ENCODE measurements around the gene LHX3. TPM values are rescaled to one million over a fixed set of nuclear protein-coding genes. Genes with fewer than 3 reads are reported as not detected.

LHX3 gene
- total and polyA plus RNA-seq, 4 experiments from 2014 or later, result not detected

GRCh38 chr9:136182850-136183422, 22.0 kb downstream of the LHX3 start:
- ChIA-PET CTCF (ENCODE audit: partially characterized antibody) (no interaction called here), POLR2A (ENCODE audit: partially characterized antibody) (no interaction called here)
- Histone ChIP-seq H3K27me3 (ENCODE audit: insufficient read depth, low read length) (no peaks in the 10 kb centered on the region), H3K4me3 (ENCODE audit: low read length in 2 of 2) (no peak overlapping the region), H3K4me1 (ENCODE audit: insufficient read depth, low read length) (no peaks in the 10 kb centered on the region), H3K36me3 (ENCODE audit: insufficient read depth, low read length) (no peaks in the 10 kb centered on the region), H3K27ac (ENCODE audit: low read depth, low read length) (no peak overlapping the region), H3K9me3 (ENCODE audit: control insufficient read depth in 1 of 2, low read length in 2 of 2) (no peaks in the 10 kb centered on the region)
- H3K4me1 Mint-ChIP-seq, result no peaks in the 10 kb centered on the region
- intact Hi-C loops (cut with micrococcal nuclease), result no loop called here
- H3K27me3 Mint-ChIP-seq, result peaks cover 10 to 14% of the 10 kb centered on the region in 2 donors
- no peak overlapping the region for H3K27ac Mint-ChIP-seq
- no peak overlapping the region for H3K4me3 Mint-ChIP-seq
- DNase-seq, result no peak
- H3K9me3 Mint-ChIP-seq, result no peaks in the 10 kb centered on the region
- no peaks in the 10 kb centered on the region for H3K36me3 Mint-ChIP-seq

- intact Hi-C loops (cut with micrococcal nuclease), result no loop called here
- no peaks in the 10 kb centered on the region for H3K4me1 Mint-ChIP-seq
- ChIA-PET CTCF (ENCODE audit: partially characterized antibody) (no interaction called here), POLR2A (ENCODE audit: partially characterized antibody) (no interaction called here)
- H3K4me3 Mint-ChIP-seq, result no peak overlapping the region
- H3K36me3 Mint-ChIP-seq, result no peaks in the 10 kb centered on the region
- no peaks in the 10 kb centered on the region for H3K9me3 ChIP-seq (ENCODE audit: control insufficient read depth in 1 of 2, low read length in 2 of 2)
- H3K27me3 Mint-ChIP-seq, result peaks cover 7 to 10% of the 10 kb centered on the region in 2 donors
- DNase-seq, result no peak
- H3K27ac ChIP-seq (ENCODE audit: low read depth, low read length), result no peak overlapping the region
- H3K9me3 Mint-ChIP-seq, result no peaks in the 10 kb centered on the region
- no peak overlapping the region for H3K27ac Mint-ChIP-seq
- no peak overlapping the region for H3K4me3 ChIP-seq (ENCODE audit: low read length in 2 of 2)
- no peaks in the 10 kb centered on the region for H3K36me3 ChIP-seq (ENCODE audit: insufficient read depth, low read length)
- H3K4me1 ChIP-seq (ENCODE audit: insufficient read depth, low read length), result no peaks in the 10 kb centered on the region
- H3K27me3 ChIP-seq (ENCODE audit: insufficient read depth, low read length), result no peaks in the 10 kb centered on the region
Observed at GRCh38 chr9:136182420-136182787, 22.5 kb downstream of the LHX3 start.

GRCh38 chr9:136181784-136182419, 23.0 kb downstream of the LHX3 start:
- Mint-ChIP-seq H3K27ac (no peak overlapping the region), H3K36me3 (no peaks in the 10 kb centered on the region), H3K9me3 (no peaks in the 10 kb centered on the region), H3K4me1 (no peaks in the 10 kb centered on the region), H3K27me3 (peaks cover 6 to 10% of the 10 kb centered on the region in 2 donors), H3K4me3 (no peak overlapping the region)
- Histone ChIP-seq H3K27ac (ENCODE audit: low read depth, low read length) (no peak overlapping the region), H3K36me3 (ENCODE audit: insufficient read depth, low read length) (no peaks in the 10 kb centered on the region), H3K27me3 (ENCODE audit: insufficient read depth, low read length) (no peaks in the 10 kb centered on the region), H3K9me3 (ENCODE audit: control insufficient read depth in 1 of 2, low read length in 2 of 2) (no peaks in the 10 kb centered on the region), H3K4me1 (ENCODE audit: insufficient read depth, low read length) (no peaks in the 10 kb centered on the region), H3K4me3 (ENCODE audit: low read length in 2 of 2) (no peak overlapping the region)
- DNase-seq, result no peak
- ChIA-PET POLR2A (ENCODE audit: partially characterized antibody) (no interaction called here), CTCF (ENCODE audit: partially characterized antibody) (no interaction called here)
- intact Hi-C loops (cut with micrococcal nuclease), result no loop called here

GRCh38 chr9:136180586-136180985, 24.3 kb downstream of the LHX3 start:
- Histone ChIP-seq H3K36me3 (ENCODE audit: insufficient read depth, low read length) (no peaks in the 10 kb centered on the region), H3K27me3 (ENCODE audit: insufficient read depth, low read length) (no peaks in the 10 kb centered on the region), H3K27ac (ENCODE audit: low read depth, low read length) (no peak overlapping the region), H3K4me1 (ENCODE audit: insufficient read depth, low read length) (no peaks in the 10 kb centered on the region), H3K4me3 (ENCODE audit: low read length in 2 of 2) (no peak overlapping the region), H3K9me3 (ENCODE audit: control insufficient read depth in 1 of 2, low read length in 2 of 2) (no peaks in the 10 kb centered on the region)
- no peak overlapping the region for H3K4me3 Mint-ChIP-seq
- no peaks in the 10 kb centered on the region for H3K9me3 Mint-ChIP-seq
- H3K36me3 Mint-ChIP-seq, result no peaks in the 10 kb centered on the region
- POLR2A ChIA-PET (ENCODE audit: partially characterized antibody), result no interaction called here
- no peaks in the 10 kb centered on the region for H3K4me1 Mint-ChIP-seq
- intact Hi-C loops (cut with micrococcal nuclease), result no loop called here
- no peak for DNase-seq
- H3K27ac Mint-ChIP-seq, result no peak overlapping the region
- CTCF ChIA-PET (ENCODE audit: partially characterized antibody), result no interaction called here
- peaks cover 6 to 7% of the 10 kb centered on the region in 2 donors for H3K27me3 Mint-ChIP-seq

GRCh38 chr9:136179761-136180160, 25.2 kb downstream of the LHX3 start:
- Histone ChIP-seq H3K4me3 (ENCODE audit: low read length in 2 of 2) (no peak overlapping the region), H3K36me3 (ENCODE audit: insufficient read depth, low read length) (no peaks in the 10 kb centered on the region), H3K27me3 (ENCODE audit: insufficient read depth, low read length) (no peaks in the 10 kb centered on the region), H3K27ac (ENCODE audit: low read depth, low read length) (no peak overlapping the region), H3K4me1 (ENCODE audit: insufficient read depth, low read length) (no peaks in the 10 kb centered on the region), H3K9me3 (ENCODE audit: control insufficient read depth in 1 of 2, low read length in 2 of 2) (no peaks in the 10 kb centered on the region)
- H3K27me3 Mint-ChIP-seq, result peaks cover 4 to 7% of the 10 kb centered on the region in 2 donors
- H3K27ac Mint-ChIP-seq, result no peak overlapping the region
- ChIA-PET CTCF (ENCODE audit: partially characterized antibody) (no interaction called here), POLR2A (ENCODE audit: partially characterized antibody) (no interaction called here)
- H3K4me3 Mint-ChIP-seq, result no peak overlapping the region
- H3K36me3 Mint-ChIP-seq, result no peaks in the 10 kb centered on the region
- DNase-seq, result no peak
- H3K4me1 Mint-ChIP-seq, result no peaks in the 10 kb centered on the region
- no peaks in the 10 kb centered on the region for H3K9me3 Mint-ChIP-seq
- intact Hi-C loops (cut with micrococcal nuclease), result no loop called here

GRCh38 chr9:136179101-136179616, 25.8 kb downstream of the LHX3 start:
- DNase-seq, result no peak
- H3K4me3 Mint-ChIP-seq, result no peak overlapping the region
- no peak overlapping the region for H3K27ac Mint-ChIP-seq
- Histone ChIP-seq H3K27ac (ENCODE audit: low read depth, low read length) (no peak overlapping the region), H3K27me3 (ENCODE audit: insufficient read depth, low read length) (no peaks in the 10 kb centered on the region), H3K4me3 (ENCODE audit: low read length in 2 of 2) (no peak overlapping the region), H3K36me3 (ENCODE audit: insufficient read depth, low read length) (no peaks in the 10 kb centered on the region), H3K9me3 (ENCODE audit: control insufficient read depth in 1 of 2, low read length in 2 of 2) (no peaks in the 10 kb centered on the region), H3K4me1 (ENCODE audit: insufficient read depth, low read length) (no peaks in the 10 kb centered on the region)
- peaks cover 2 to 5% of the 10 kb centered on the region in 2 donors for H3K27me3 Mint-ChIP-seq
- CTCF ChIA-PET (ENCODE audit: partially characterized antibody), result no interaction called here
- H3K9me3 Mint-ChIP-seq, result no peaks in the 10 kb centered on the region
- H3K36me3 Mint-ChIP-seq, result no peaks in the 10 kb centered on the region
- no peaks in the 10 kb centered on the region for H3K4me1 Mint-ChIP-seq
- POLR2A ChIA-PET (ENCODE audit: partially characterized antibody), result no interaction called here
- intact Hi-C loops (cut with micrococcal nuclease), result no loop called here

GRCh38 chr9:136178773-136179075, 26.2 kb downstream of the LHX3 start:
- Histone ChIP-seq H3K27me3 (ENCODE audit: insufficient read depth, low read length) (no peaks in the 10 kb centered on the region), H3K9me3 (ENCODE audit: control insufficient read depth in 1 of 2, low read length in 2 of 2) (no peaks in the 10 kb centered on the region), H3K4me3 (ENCODE audit: low read length in 2 of 2) (no peak overlapping the region), H3K27ac (ENCODE audit: low read depth, low read length) (no peak overlapping the region), H3K36me3 (ENCODE audit: insufficient read depth, low read length) (no peaks in the 10 kb centered on the region), H3K4me1 (ENCODE audit: insufficient read depth, low read length) (no peaks in the 10 kb centered on the region)
- no peak overlapping the region for H3K27ac Mint-ChIP-seq
- DNase-seq, result no peak
- no peaks in the 10 kb centered on the region for H3K4me1 Mint-ChIP-seq
- H3K27me3 Mint-ChIP-seq, result peaks cover 2 to 5% of the 10 kb centered on the region in 2 donors
- intact Hi-C loops (cut with micrococcal nuclease), result no loop called here
- CTCF ChIA-PET (ENCODE audit: partially characterized antibody), result no interaction called here
- no peaks in the 10 kb centered on the region for H3K9me3 Mint-ChIP-seq
- no peak overlapping the region for H3K4me3 Mint-ChIP-seq
- POLR2A ChIA-PET (ENCODE audit: partially characterized antibody), result no interaction called here
- no peaks in the 10 kb centered on the region for H3K36me3 Mint-ChIP-seq

Data from CD4-positive, alpha-beta memory T cell (primary cell).